Type B pancreatic cell (in vitro differentiated cells): ENCODE data around the gene FBXL20. TPM values are rescaled to one million over a fixed set of nuclear protein-coding genes. Genes with fewer than 3 reads are reported as not detected.

Experiments used
- DNase-seq: peaks from one replicate; pipeline ENCODE4 v3.0.0; 2021; ENCODE audit warnings: mixed read lengths; ENCODE audit not compliant: unreplicated experiment; ENCODE audit errors: extremely low spot score
- H3K27ac Mint-ChIP-seq: 2 replicates; pipeline ENCODE4 v1.8.0; 2021; ENCODE audit warnings: mild to moderate bottlenecking, mixed read lengths
- H3K27me3 Mint-ChIP-seq: 2 replicates; pipeline ENCODE4 v1.8.0; 2021; ENCODE audit warnings: mixed read lengths
- H3K36me3 Mint-ChIP-seq: 2 replicates; pipeline ENCODE4 v1.8.0; 2021; ENCODE audit warnings: mixed read lengths
- H3K4me1 Mint-ChIP-seq: one replicate; pipeline ENCODE4 v1.8.0; 2021; ENCODE audit warnings: mixed read lengths; ENCODE audit not compliant: unreplicated experiment
- H3K4me3 Mint-ChIP-seq: 2 replicates; pipeline ENCODE4 v1.8.0; 2021; ENCODE audit warnings: mild to moderate bottlenecking, mixed read lengths
- H3K9me3 Mint-ChIP-seq: 2 replicates; pipeline ENCODE4 v1.8.0; 2021; ENCODE audit warnings: mixed read lengths
- total RNA-seq: library from RNA; stranded (reverse); gene quantifications from 2 replicates; pipeline ENCODE4 v1.2.1, GENCODE V29; 2021; ENCODE audit warnings: low replicate concordance
- TF ChIP-seq, protein P1 (sequence below): fragments of 200-600 bp; sonication (generic); conservative IDR thresholded peaks from 2 replicates; pipeline ENCODE4 v1.5.0; 2021; ENCODE audit warnings: antibody characterized with exemption, mild to moderate bottlenecking

Gene FBXL20
- total RNA-seq, 1 donor from 2014 or later, result 21.6 TPM

DNA sequence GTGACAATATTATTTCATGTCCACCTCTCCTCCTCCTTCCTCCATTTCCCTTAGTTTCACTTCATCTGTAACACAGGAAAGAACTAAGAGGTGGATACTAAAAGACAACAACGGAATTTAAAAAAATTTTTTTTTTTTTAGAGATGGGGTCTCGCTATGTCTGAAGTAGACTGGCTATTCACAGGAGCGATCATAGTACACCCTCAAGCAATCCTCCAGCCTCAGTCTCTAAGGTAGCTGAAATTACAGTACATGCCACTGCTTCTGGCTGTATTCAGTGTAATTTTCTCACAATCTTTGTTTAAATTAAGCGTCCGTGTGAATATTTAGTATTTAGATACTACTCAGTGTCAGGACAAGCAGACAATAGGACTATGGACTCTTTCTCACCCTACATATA lies 35.6 kb downstream of the FBXL20 start:
- peaks cover 4% of the 10 kb centered on the region for H3K36me3 Mint-ChIP-seq
- TF ChIP-seq, protein P1, sequence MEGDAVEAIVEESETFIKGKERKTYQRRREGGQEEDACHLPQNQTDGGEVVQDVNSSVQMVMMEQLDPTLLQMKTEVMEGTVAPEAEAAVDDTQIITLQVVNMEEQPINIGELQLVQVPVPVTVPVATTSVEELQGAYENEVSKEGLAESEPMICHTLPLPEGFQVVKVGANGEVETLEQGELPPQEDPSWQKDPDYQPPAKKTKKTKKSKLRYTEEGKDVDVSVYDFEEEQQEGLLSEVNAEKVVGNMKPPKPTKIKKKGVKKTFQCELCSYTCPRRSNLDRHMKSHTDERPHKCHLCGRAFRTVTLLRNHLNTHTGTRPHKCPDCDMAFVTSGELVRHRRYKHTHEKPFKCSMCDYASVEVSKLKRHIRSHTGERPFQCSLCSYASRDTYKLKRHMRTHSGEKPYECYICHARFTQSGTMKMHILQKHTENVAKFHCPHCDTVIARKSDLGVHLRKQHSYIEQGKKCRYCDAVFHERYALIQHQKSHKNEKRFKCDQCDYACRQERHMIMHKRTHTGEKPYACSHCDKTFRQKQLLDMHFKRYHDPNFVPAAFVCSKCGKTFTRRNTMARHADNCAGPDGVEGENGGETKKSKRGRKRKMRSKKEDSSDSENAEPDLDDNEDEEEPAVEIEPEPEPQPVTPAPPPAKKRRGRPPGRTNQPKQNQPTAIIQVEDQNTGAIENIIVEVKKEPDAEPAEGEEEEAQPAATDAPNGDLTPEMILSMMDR, result no peak

DNA sequence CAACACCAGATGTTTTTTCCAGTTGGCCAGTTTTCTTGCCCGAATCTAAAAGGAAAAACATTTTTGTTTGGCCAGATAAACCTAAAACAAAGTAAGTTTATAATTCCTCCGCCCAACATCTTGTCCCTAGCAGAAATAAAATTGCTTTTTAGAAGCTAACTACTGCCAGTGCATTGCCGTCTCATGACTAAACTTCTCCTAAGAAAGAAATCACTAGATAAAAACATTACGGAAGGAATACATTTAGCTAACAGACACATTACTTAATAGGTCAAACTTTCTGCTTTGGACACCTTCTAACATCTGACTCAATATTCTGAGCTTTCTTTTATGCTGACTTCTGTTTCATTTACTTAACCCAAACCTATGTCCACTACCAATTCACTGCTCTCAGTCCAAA lies 36.2 kb downstream of the FBXL20 start:
- DNase-seq, result no peak
- Mint-ChIP-seq H3K27ac (no peak overlapping the region), H3K36me3 (peaks cover 4% of the 10 kb centered on the region)

More for the DNA sequence above, 35.6 kb downstream of the FBXL20 start:
- Mint-ChIP-seq H3K27ac (no peak overlapping the region), H3K27me3 (no peaks in the 10 kb centered on the region), H3K4me1 (peaks cover 13% of the 10 kb centered on the region), H3K4me3 (no peak overlapping the region), H3K9me3 (no peaks in the 10 kb centered on the region)
- DNase-seq, result no peak

DNA sequence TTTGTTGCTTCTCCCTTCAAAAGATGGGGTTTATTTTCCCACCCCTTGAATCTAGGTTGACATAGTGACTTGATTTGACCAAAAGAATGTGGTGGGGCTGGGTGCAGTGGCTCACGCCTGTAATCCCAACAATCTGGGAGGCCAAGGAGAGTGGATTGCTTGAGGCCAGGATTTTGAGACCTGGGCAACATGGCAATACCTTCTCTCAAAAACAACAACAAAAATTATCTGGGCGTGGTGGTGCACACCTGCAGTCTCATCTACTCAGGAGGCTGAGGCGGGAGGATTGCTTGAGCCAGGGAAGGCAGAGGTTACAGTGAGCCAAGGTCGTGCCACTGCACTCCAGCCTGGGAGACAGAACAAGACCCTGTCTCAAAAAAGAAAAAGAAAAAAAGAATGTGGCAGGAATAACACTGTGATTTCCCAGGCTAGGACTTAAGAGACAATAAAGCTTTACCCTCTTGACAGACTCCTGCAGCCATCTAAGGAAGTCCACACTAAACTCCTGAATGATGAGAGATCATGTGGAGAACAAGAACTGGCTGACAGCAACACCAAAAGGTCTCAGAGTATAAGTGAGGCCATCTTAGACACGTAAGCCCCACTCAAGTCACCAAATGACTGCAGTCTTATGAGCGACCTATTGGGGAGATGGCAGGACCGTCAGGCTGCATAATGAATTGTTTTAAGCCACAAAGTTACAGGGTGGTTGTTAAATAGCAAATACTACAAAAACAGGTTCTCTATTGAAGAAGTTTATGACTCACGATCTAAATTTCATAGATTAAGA lies 37.0 kb downstream of the FBXL20 start:
- peaks cover 4% of the 10 kb centered on the region for H3K36me3 Mint-ChIP-seq
- no peak overlapping the region for H3K27ac Mint-ChIP-seq
- TF ChIP-seq, protein P1, result no peak
- no peak overlapping the region for H3K4me3 Mint-ChIP-seq
- DNase-seq, result peak; percentile 13
- H3K4me1 Mint-ChIP-seq, result peaks cover 14% of the 10 kb centered on the region
- no peaks in the 10 kb centered on the region for H3K9me3 Mint-ChIP-seq
- H3K27me3 Mint-ChIP-seq, result no peaks in the 10 kb centered on the region

More for the DNA sequence above, 36.2 kb downstream of the FBXL20 start:
- TF ChIP-seq, protein P1, result no peak
- H3K27me3 Mint-ChIP-seq, result no peaks in the 10 kb centered on the region
- H3K9me3 Mint-ChIP-seq, result no peaks in the 10 kb centered on the region
- H3K4me3 Mint-ChIP-seq, result no peak overlapping the region
- H3K4me1 Mint-ChIP-seq, result peaks cover 14% of the 10 kb centered on the region

DNA sequence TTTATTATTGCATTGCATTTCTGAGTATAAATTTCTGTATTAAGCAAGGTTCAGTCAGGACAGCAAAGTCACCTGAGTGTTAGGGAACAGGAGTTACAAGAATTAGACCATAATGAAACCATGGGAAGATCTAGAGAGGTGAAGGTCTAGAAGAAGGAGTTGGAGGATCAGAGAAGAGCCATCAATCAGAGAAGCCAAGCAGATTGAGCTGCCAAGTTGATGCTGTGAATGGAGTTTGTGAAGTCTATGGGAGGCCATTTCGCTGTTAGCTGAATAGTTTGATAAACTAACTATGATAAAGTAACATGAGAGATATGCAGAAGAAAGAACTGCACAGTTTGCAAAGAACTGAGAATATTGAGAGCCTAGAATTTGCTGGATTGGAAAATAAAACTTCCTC lies 40.4 kb downstream of the FBXL20 start:
- H3K27me3 Mint-ChIP-seq, result no peaks in the 10 kb centered on the region
- H3K36me3 Mint-ChIP-seq, result peaks cover 8% of the 10 kb centered on the region
- H3K27ac Mint-ChIP-seq, result no peak overlapping the region
- no peaks in the 10 kb centered on the region for H3K9me3 Mint-ChIP-seq
- H3K4me1 Mint-ChIP-seq, result peaks cover 11% of the 10 kb centered on the region
- H3K4me3 Mint-ChIP-seq, result no peak overlapping the region
- TF ChIP-seq, protein P1, result no peak
- no peak for DNase-seq

DNA sequence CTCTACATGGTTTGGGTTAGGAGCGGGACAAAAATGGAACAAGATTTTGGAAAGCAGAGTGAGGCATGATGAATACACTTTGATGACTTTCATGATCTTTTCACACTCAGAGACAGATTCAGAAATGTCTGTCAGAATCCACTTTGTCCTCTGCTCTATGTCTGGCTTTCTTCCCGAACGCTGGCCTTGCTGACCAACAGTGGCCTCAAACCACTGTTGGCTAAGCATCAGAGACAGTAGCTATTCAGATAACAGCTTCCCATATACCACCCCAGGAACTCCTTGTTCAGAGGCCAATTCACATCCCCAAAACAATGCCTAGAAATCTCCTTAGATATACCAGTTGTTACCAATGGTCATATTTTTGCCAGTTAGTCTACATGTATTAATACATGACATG lies 40.9 kb downstream of the FBXL20 start:
- H3K27me3 Mint-ChIP-seq, result no peaks in the 10 kb centered on the region

More for the DNA sequence above, 40.9 kb downstream of the FBXL20 start:
- H3K9me3 Mint-ChIP-seq, result no peaks in the 10 kb centered on the region
- TF ChIP-seq, protein P1, result no peak
- H3K36me3 Mint-ChIP-seq, result peaks cover 8% of the 10 kb centered on the region
- no peak overlapping the region for H3K27ac Mint-ChIP-seq
- no peak for DNase-seq
- peaks cover 9% of the 10 kb centered on the region for H3K4me1 Mint-ChIP-seq
- H3K4me3 Mint-ChIP-seq, result no peak overlapping the region
